Stimulated activated CD4-positive, alpha-beta T cell treated with anti-CD3 and anti-CD28 coated beads, TNF-alpha, amount 100 ng/mL, for 1 hour (primary cell): ENCODE measurements around the gene SCN3A.

Experiments
- DNase-seq, 3 donors: peaks; one replicate each; pipeline ENCODE4 v3.0.0-alpha.2; 2020; ENCODE audit warnings: low read depth in 3 of 3, low spot score in 1 of 3

SCN3A gene

DNA sequence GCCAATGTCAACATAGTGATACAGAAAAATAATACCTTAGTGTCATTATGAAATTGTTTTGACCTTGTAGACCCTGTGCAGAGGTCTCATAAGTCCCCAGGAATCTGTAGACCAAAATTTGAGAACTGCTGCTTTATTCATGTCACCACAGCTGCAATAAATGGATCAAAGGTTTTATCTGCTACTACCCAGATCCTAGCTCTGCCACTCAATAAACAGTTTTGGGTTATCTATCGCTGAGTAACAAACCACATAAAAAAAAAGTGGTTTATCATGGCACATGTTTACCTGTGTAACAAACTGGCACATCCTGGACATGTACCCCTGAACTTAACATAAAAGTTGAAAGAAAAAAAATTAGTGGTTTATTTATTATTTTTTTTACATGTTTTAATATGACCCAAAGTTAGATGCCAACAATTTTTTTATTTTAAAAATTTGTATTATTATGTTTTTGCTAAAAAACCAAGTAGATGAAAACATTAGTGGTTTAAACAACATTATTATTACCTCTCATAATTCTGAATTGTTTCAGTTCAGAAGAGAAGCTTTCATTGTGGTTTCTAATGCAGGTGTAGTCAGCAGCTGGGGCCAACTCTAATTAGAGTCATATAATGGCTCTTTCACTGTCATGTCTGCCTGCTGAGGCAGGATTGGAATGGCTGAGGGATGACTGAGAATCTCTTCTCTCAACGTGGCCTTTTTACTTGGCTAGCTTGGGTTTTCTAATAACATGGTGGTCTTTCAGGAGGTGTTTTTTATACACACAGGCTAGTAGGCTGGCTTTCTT, 145.2 kb downstream of the SCN3A start:
- DNase-seq, result no peak

DNA sequence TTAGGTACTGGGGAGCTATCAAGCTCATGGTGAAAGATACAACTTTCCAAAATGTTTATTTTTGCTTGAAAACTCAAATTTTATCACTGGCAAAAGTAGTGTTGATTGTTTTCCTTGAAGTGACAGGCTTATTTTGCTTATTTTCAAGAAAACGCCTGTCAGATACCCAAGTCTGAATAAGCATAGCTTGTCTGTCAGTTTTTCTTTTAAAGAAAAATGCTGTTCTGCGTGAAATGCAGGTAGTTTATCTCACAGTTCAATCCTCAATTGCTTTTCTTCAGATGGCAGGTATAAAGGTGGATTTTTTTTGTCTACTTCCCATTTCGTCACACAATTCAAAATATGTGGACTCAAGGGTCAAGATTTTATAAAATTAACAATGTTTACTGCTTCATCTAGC, 145.9 kb downstream of the SCN3A start:
- no peak for DNase-seq

DNA sequence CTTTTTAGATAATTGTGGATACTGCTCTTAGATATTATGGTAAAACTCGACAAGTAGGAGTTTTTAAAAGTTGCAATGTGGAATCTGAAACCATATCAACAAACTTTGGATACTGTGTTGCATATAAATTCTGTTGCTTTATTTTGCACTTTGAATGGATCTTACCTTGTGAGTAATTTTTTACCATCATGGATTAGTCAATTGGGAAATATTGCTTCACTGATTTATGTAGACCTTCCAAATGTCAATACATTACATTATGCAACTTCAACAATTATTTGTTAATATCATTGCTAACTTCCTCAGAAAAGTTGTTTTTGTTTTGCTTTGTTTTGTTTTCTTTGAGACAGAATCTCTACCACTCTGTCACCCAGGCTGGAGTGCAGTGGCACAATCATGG, 146.5 kb downstream of the SCN3A start:
- DNase-seq, result no peak

DNA sequence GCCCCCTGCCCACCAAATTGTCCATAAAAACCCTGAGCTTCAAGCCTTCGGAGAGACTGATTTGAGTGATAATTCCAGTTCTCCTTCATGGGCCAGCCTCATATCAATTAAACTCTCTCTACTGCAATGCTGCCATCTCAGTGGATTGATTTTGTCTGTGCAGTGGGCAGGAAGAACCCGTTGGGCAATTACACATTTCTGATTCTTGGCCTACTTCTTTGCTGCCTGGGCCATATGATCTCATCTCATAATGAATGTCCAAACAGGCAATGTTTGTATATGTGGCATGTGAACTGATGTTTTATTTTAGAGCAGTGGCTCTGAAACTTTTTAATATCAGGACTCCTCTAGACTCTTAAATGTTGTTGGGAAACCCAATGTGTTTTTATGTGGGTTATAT, 147.3 kb downstream of the SCN3A start:
- DNase-seq, result no peak

DNA sequence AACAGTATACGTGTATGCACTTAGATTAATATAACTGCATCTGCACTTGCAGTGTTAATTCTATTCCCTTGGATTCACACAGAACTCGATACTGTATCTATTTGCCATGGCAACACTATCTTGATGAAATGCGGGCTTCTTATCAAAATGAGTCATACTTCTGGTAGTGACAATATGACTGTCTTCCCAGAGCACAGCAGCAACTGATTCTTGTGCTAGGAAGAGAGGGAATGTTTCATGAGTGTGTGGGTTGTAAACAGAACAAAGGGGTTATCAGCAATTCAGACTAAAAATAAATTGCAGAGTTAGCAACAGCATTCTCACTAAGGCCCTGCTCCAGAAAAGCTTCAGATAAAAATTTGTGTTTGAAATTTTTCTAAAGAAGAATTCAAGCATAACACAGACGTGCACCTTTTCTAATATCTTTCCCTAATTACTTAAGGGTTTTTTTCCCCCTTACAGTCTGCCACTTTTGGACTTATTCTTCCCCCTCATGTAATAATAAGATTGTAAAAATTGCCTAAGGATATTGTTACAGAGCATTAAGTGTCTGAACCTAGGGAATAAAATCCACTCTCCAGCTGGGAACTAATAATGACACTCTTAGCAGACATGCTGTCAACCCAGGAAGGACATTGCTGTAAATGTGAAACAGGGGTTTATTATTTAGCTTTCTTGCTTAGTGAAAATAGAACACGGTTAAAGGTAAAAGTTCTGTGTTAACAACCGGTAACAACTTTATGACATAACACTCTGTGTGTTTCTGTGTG, 148.6 kb downstream of the SCN3A start:
- DNase-seq, result no peak

DNA sequence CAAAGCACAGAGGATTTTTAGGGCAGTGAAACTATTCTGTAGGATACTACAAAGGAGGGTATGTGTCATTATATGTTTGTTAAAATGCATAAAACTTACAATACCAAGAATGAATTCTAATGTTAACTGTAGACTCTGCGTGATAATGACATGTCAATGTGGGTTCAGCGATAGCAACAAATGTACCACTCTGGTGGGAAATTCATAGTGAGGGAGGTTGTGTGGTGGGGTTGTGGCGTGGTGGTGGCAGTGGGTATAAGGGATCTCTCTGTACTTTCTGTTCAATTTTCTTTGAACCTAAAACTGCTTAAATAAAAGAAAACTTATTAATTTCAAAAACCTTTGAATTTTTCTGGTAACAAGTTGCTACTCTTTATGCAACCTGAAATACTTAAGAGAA, 149.2 kb downstream of the SCN3A start:
- no peak for DNase-seq

DNA sequence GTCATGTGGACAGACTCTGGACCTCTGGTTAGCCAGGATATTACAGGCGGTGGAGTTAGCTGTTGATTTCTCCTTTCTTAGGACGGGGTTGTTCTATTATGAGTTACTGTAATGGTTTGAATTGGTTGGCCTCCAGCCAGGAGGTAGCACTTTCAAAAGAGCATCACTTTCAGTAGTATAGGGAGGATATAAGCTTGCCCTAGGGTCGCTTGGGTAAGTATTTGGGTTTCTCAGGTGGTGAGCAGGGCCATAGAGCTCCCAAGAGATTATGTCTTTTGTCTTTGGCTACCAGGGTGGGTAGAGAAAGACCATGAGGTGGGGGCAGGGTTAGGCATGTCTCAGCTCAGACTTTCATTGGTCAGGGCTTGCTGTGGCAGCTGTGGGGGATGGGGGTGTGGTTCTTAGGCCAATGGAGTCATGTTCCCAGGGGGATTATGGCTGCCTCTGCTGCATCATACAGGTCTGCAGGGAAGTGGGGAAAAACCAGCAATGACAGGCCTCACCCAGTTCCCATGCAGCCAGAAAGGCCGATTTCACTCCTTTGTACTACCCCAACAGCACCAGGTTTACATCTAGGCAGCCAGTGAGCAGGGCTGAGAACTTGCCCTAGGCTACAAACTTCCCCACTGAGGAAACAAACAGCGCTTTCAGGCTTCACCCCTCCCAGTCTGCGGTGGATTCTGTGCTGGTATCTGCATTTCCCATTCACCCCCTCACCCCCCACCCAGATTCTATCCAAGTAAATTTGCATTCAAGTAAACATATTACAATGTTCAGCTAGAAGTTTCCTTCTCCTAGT, 159.1 kb downstream of the SCN3A start:
- no peak for DNase-seq
